MM.1S (cell line): ENCODE data around the gene KCTD11.

Source experiments
- DNase-seq: peaks from one replicate; pipeline ENCODE4 v3.0.0-alpha.2; 2015
- H2AFZ ChIP-seq: fragments of 300-600 bp; sonication (generic); 2 replicates; pipeline ENCODE4 v1.6.0; 2016; ENCODE audit warnings: antibody characterized with exemption, low read length
- H3F3A ChIP-seq: fragments of 300-600 bp; sonication (generic); 2 replicates; pipeline ENCODE4 v1.6.1; 2016; ENCODE audit warnings: mild to moderate bottlenecking, antibody characterized with exemption, low read length, moderate library complexity, mixed read lengths; ENCODE audit not compliant: insufficient read depth
- H3K27ac ChIP-seq: fragments of 300-600 bp; sonication (generic); 2 replicates; pipeline ENCODE4 v1.5.1; 2016; ENCODE audit warnings: mild to moderate bottlenecking, low read length
- H3K27me3 ChIP-seq: fragments of 300-600 bp; sonication (generic); replicated peaks from 2 replicates; pipeline ENCODE4 v1.6.0; 2016; ENCODE audit warnings: low read length; ENCODE audit not compliant: insufficient read depth
- H3K36me3 ChIP-seq: fragments of 300-600 bp; sonication (generic); replicated peaks from 2 replicates; pipeline ENCODE4 v1.6.1; 2016; ENCODE audit warnings: mild to moderate bottlenecking, low read length, mixed read lengths; ENCODE audit not compliant: insufficient read depth
- H3K4me1 ChIP-seq: fragments of 300-600 bp; sonication (generic); 2 replicates; pipeline ENCODE4 v1.6.1; 2016; ENCODE audit warnings: low read length, mixed read lengths
- H3K4me2 ChIP-seq: fragments of 300-600 bp; sonication (generic); 2 replicates; pipeline ENCODE4 v1.6.0; 2016; ENCODE audit warnings: low read depth, low read length
- H3K4me3 ChIP-seq: fragments of 300-600 bp; sonication (generic); 2 replicates; pipeline ENCODE4 v1.5.1; 2016; ENCODE audit warnings: low read length, mixed read lengths
- H3K79me2 ChIP-seq: fragments of 300-600 bp; sonication (generic); 2 replicates; pipeline ENCODE4 v1.6.1; 2016; ENCODE audit warnings: mixed run types, low read length, mixed read lengths
- H3K9ac ChIP-seq: fragments of 300-600 bp; sonication (generic); 2 replicates; pipeline ENCODE4 v1.6.1; 2016; ENCODE audit warnings: low read length, mixed read lengths
- H3K9me2 ChIP-seq: fragments of 300-600 bp; sonication (generic); replicated peaks from 2 replicates; pipeline ENCODE4 v1.6.1; 2016; ENCODE audit warnings: mild to moderate bottlenecking, low read length, mixed read lengths; ENCODE audit not compliant: insufficient read depth
- H3K9me3 ChIP-seq: fragments of 300-600 bp; sonication (generic); replicated peaks from 2 replicates; pipeline ENCODE4 v1.6.1; 2016; ENCODE audit warnings: mild to moderate bottlenecking, low read length, mixed read lengths; ENCODE audit not compliant: insufficient read depth
- H4K20me1 ChIP-seq: fragments of 300-600 bp; sonication (generic); 2 replicates; pipeline ENCODE4 v1.6.1; 2016; ENCODE audit warnings: mild to moderate bottlenecking, low read length, moderate library complexity, mixed read lengths; ENCODE audit not compliant: insufficient read depth
- CTCF ChIP-seq: fragments of 300-600 bp; sonication (generic); IDR thresholded peaks from 2 replicates; pipeline ENCODE4 v1.5.1; 2016; ENCODE audit warnings: antibody characterized with exemption, low read length, mixed read lengths
- EZH2 ChIP-seq: fragments of 300-600 bp; sonication (generic); optimal IDR thresholded peaks from 2 replicates; pipeline ENCODE3; 2017; ENCODE audit warnings: low read depth, mild to moderate bottlenecking, antibody characterized with exemption, low read length, mixed read lengths
- EZH2phosphoT487 ChIP-seq: fragments of 300-600 bp; sonication (generic); IDR thresholded peaks from 2 replicates; pipeline ENCODE4 v1.6.1; 2018; ENCODE audit warnings: antibody characterized with exemption, low read length

The KCTD11 gene

GRCh38 chr17:7313890-7314718 is 37.9 kb upstream of the KCTD11 start:
- H3K9me3 ChIP-seq = no peaks in the 10 kb centered on the region
- TF ChIP-seq EZH2phosphoT487 (no peak), CTCF (no peak)
- DNase-seq = peak; percentile 34
- H3K9me2 ChIP-seq = no peaks in the 10 kb centered on the region
- no peak overlapping the region for H2AFZ ChIP-seq
- H3K9ac ChIP-seq = peak overlapping the region; percentile 70
- H3K4me3 ChIP-seq = peak overlapping the region; percentile 89
- peaks cover 31% of the 10 kb centered on the region for H4K20me1 ChIP-seq
- H3F3A ChIP-seq = peaks cover 56% of the 10 kb centered on the region
- H3K4me2 ChIP-seq = peak overlapping the region; percentile 65
- H3K27ac ChIP-seq = peak overlapping the region; percentile 63; the same call in 1 of the 2 replicates
- peaks cover 24% of the 10 kb centered on the region for H3K4me1 ChIP-seq
- no peaks in the 10 kb centered on the region for H3K27me3 ChIP-seq
- peaks cover 15% of the 10 kb centered on the region for H3K36me3 ChIP-seq
- H3K79me2 ChIP-seq = peaks cover 58% of the 10 kb centered on the region

GRCh38 chr17:7314719-7315569 is 37.0 kb upstream of the KCTD11 start, which contains the start of gene GPS2:
TSS of gene GPS2 (minus strand) at chr17:7315360. CDS start at chr17:7315052, 308 bp downstream.
- Histone ChIP-seq H3K27me3 (no peaks in the 10 kb centered on the region), H3K4me2 (peak within 1 kb of the TSS; percentile 98), H3K9ac (peak within 1 kb of the TSS; percentile 70), H3K79me2 (peaks cover 50% of the 10 kb centered on the region), H3K36me3 (peaks cover 11% of the 10 kb centered on the region), H3K9me3 (no peaks in the 10 kb centered on the region), H3K27ac (peak within 1 kb of the TSS; percentile 63), H2AFZ (peak within 1 kb of the TSS; percentile 47; the same call in 1 of the 2 replicates), H3K4me3 (peak within 1 kb of the TSS; percentile 89), H4K20me1 (peaks cover 23% of the 10 kb centered on the region), H3K4me1 (peaks cover 16% of the 10 kb centered on the region), H3K9me2 (no peaks in the 10 kb centered on the region), H3F3A (peaks cover 47% of the 10 kb centered on the region)
- peak; percentile 93 for DNase-seq
- TF ChIP-seq CTCF (no peak), EZH2phosphoT487 (no peak), EZH2 (no peak)

- Histone ChIP-seq H3K27me3 (no peaks in the 10 kb centered on the region), H3K4me1 (peaks cover 8% of the 10 kb centered on the region), H3K9me3 (no peaks in the 10 kb centered on the region), H3K4me3 (peak overlapping the region; percentile 69), H3K79me2 (peaks cover 42% of the 10 kb centered on the region), H3K27ac (peak overlapping the region; percentile 63; the same call in 1 of the 2 replicates), H3F3A (peaks cover 40% of the 10 kb centered on the region), H2AFZ (peak overlapping the region; percentile 47; the same call in 1 of the 2 replicates), H3K9me2 (no peaks in the 10 kb centered on the region), H3K9ac (peak overlapping the region; percentile 70), H3K36me3 (peaks cover 4% of the 10 kb centered on the region; the same call in 1 of the 2 replicates), H3K4me2 (peak overlapping the region; percentile 98), H4K20me1 (peaks cover 15% of the 10 kb centered on the region)
- no peak for DNase-seq
- TF ChIP-seq EZH2phosphoT487 (no peak), CTCF (no peak), EZH2 (no peak)
These were observed 36.3 kb upstream of the KCTD11 start for GRCh38 chr17:7315570-7316235.
